Cardiac septum (tissue), 1 donor: ENCODE results near the gene NDUFB4. TPM values are rescaled to one million over a fixed set of nuclear protein-coding genes. Genes with fewer than 3 reads are reported as not detected.
"Not testable (repeated sequence)": the region's sequence is repeated elsewhere in the genome, so short reads cannot be mapped to it uniquely, and the experiment has no call there.

Experiments
- DNase-seq: peaks from one replicate; pipeline ENCODE4 v3.0.0-alpha.2; 2020; ENCODE audit warnings: low spot score
- intact Hi-C: fragments of 100-400 bp; cut with DNase I; formaldehyde crosslinking; loops from one replicate; pipeline ENCODE4 v1.14.0; 2022
- total RNA-seq: library from RNA; stranded (reverse); fragmentation: NEBNext Ultra II Directional; extraction: Animal tissue kit (Norgen Biotek cat#: 25700); gene quantifications from one replicate; pipeline ENCODE4 v1.2.1, GENCODE V29; 2021
- donor health status: DM: no; HTN: no; CAD: no.

Gene NDUFB4
- total RNA-seq, 1 donor from 2014 or later: 360 TPM

DNA sequence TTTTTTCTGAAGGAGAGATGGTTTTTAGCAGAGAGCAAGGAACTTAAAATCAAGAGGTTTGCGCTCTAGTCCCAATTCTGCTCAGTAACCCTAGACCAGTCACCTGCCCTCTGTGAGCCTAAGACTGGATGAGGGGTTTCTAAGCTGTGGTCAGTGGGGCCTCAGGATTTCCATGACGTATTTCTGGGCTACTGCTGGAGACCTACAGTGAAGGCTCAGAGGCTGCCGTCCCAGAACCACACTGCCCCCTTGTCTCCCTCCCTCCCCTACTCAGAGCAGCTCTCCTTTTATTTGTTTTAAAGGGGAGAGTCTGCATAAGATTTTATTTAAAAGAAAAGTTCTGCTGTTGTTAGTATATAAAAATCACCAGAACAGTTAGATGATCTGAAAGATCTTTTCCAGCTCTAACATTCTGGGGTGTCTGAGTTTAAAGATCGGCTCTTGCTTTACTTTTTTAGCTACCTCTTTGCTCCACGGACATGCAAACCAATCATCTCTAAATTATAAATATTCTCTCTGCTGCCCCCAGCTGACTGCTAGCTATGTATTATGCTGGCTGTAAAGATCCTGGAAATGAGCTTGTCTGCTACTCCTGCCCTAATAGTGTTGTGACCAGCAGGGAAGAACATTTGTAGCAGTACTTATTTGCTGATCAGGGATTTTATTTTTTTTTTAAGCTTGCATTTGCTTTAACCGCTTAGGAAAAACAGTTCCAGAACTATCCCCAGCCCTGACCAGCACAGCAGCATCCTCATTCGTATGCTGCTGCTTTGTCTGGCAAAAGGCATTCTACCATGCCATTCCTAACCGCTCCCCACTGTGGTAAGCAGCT, 28.6 kb upstream of the NDUFB4 start:
- DNase-seq: no peak
- intact Hi-C loops: loop anchor here (5.0 kb wide), 1 partner anchor 175 kb away; the partner anchor contains the start of genes GTF2E1 and RABL3

GRCh38 chr3:120568202-120568531, 28.0 kb upstream of the NDUFB4 start:
- DNase-seq: no peak
- intact Hi-C loops: loop anchor here (5.0 kb wide), 1 partner anchor 174 kb away; the partner anchor contains the start of genes GTF2E1 and RABL3

- no peak for DNase-seq
- intact Hi-C loops: loop anchor here (5.0 kb wide), 1 partner anchor 174 kb away; the partner anchor contains the start of genes GTF2E1 and RABL3
Observed at GRCh38 chr3:120568598-120568997, 27.5 kb upstream of the NDUFB4 start.

GRCh38 chr3:120569222-120570057, 26.7 kb upstream of the NDUFB4 start:
- intact Hi-C loops: loop anchor here (5.0 kb wide), 1 partner anchor 173 kb away; the partner anchor contains the start of genes GTF2E1 and RABL3
- DNase-seq: no peak

- no peak for DNase-seq
Observed at GRCh38 chr3:120572027-120572426, 24.1 kb upstream of the NDUFB4 start.

GRCh38 chr3:120587332-120587975, 8.7 kb upstream of the NDUFB4 start:
- intact Hi-C loops: no loop called here
- no peak for DNase-seq

More at GRCh38 chr3:120572027-120572426, 24.1 kb upstream of the NDUFB4 start:
- intact Hi-C loops: no loop called here

GRCh38 chr3:120595788-120596115, 384 bp upstream of the NDUFB4 start:
- DNase-seq: no peak
- intact Hi-C loops: loop anchor here (2.0 kb wide), 1 partner anchor 147 kb away; the partner anchor contains the start of genes GTF2E1 and RABL3

DNA sequence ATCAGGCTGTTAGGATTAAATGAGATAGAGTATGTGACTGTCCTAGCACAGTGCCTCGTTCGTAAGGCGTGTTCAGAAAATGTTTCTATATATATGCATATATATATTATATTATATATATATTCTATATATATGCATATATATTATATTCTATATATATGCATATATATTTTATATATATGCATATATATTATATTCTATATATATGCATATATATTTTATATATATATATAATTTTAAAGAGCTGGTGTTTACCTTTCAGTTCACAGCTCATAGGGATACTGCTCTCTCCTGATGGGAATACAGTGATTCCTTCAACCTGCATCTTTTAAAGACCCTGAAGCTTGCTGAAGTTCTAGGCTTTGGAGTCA, 702 bp downstream of the NDUFB4 start:
- intact Hi-C loops: loop anchor here (2.0 kb wide), 1 partner anchor 146 kb away; the partner anchor contains the start of genes GTF2E1 and RABL3
- no peak for DNase-seq

DNA sequence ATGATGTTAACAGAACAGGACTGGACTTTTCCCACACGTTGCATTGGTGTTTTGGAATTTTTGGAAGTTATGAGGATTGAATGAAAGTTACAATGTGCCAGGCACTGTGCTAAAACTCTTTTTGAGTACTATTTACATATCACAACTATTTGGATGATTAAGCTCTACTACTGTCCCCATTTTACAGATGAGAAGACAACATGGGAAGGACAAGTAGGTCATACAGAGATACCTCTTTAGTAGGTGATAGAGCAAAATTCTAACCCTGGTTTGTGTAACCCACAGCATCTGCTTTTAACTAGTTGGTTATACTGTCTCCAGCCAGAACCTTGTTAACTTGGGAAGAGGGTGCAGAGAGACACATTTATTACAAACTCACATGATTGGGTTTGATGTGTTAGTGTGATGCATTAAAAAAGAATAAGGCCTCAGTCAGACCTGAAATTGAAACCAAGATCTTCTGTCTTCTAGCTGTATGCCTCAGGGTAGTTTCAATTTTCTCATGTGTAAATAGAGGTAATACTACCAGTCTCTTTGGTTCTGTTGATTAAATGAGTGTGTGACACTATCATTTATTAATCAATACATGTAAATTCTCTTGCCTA, 1.4 kb downstream of the NDUFB4 start:
- no peak for DNase-seq
- intact Hi-C loops: loop anchor here (2.0 kb wide), 1 partner anchor 145 kb away; the partner anchor contains the start of genes GTF2E1 and RABL3

GRCh38 chr3:120599211-120599610, 3.1 kb downstream of the NDUFB4 start:
- intact Hi-C loops: no loop called here
- DNase-seq: no peak

DNA sequence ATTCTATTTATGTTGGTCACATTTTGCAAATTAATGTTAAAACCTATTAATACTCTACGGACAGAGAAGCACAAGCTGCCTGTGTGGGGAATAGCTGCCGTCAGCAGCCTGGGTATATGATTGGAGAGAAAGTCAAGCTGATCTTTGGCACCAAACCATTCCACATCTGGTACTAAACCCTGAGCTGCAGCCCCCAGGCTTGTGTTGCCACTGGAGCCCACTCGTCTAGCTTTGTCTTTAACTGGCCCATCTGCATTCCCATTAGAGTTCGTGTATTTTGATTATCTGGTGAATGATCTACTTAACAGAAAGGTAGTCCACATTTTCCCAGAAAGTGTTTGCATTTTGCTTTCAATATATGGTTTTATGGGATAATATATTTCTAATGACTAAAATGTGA, 5.4 kb downstream of the NDUFB4 start:
- intact Hi-C loops: loop anchor here (5.0 kb wide), 1 partner anchor 46 kb away; no protein-coding TSS in a partner anchor
- no peak for DNase-seq

- intact Hi-C loops: loop anchor here (5.0 kb wide), 1 partner anchor 45 kb away; no protein-coding TSS in a partner anchor
Observed at GRCh38 chr3:120602682-120603081, 6.5 kb downstream of the NDUFB4 start.

GRCh38 chr3:120604382-120604781, 8.2 kb downstream of the NDUFB4 start:
- DNase-seq: no peak
- intact Hi-C loops: loop anchor here (5.0 kb wide), 1 partner anchor 43 kb away; no protein-coding TSS in a partner anchor

More at GRCh38 chr3:120602682-120603081, 6.5 kb downstream of the NDUFB4 start:
- no peak for DNase-seq

GRCh38 chr3:120604784-120605183, 8.6 kb downstream of the NDUFB4 start:
- intact Hi-C loops: loop anchor here (5.0 kb wide), 1 partner anchor 43 kb away; no protein-coding TSS in a partner anchor
- DNase-seq: no peak

DNA sequence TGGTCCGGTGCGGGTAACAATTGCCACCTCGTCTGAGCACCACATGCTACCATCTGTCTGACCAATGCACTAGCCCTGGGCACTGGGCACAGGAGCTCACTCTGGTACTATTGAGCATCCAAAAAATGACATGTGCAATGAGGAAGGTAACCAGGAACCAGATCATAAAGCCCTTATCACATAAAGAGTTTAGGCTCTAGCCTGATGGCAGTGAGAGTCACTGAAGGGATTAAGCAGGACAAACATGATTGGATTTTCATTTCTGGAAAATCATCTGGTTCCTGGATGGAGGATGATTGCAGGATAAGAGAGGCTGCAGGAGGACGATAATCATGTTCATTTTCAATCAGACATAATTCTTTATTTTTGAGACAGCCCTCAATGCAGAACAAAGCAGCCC, 12.4 kb downstream of the NDUFB4 start:
- intact Hi-C loops: no loop called here
- no peak for DNase-seq

DNA sequence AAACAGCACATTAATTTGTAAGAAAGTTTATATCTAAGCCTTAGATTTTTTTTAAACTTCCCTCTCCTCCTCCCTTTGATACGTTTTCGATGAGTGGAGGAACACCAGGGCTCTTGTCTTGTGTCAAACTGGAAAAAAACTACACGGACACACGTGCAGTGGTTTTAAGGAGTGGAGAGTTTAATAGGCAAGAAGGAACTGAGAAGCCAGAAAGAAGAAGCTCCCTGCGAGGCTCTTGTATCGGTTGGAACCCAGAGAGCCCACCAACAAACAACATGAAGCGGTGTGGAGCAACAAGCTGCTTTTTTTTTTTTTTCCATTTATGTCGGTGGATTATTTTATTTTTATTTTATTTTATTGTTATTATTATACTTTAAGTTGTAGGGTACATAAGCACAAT, 18.6 kb downstream of the NDUFB4 start:
- DNase-seq: no peak
- intact Hi-C loops: no loop called here

GRCh38 chr3:120615847-120616609, 19.9 kb downstream of the NDUFB4 start:
- intact Hi-C loops: no loop called here
- DNase-seq: peak; percentile 76

GRCh38 chr3:120616745-120617144, 20.6 kb downstream of the NDUFB4 start:
- DNase-seq, intact Hi-C loops: not testable (repeated sequence)
